ENCODE measurements around the gene UMODL1.

- TF ChIP-seq POU6F1 (CRISPR knock-in tag; IDR thresholded peaks at IDR 0.05; ENCODE audit: borderline replicate concordance, low read depth) (no peak), ZFP3 (CRISPR knock-in tag; IDR thresholded peaks at IDR 0.05) (no peak)
These were observed 103.1 kb downstream of the UMODL1 start for GRCh38 chr21:42174173-42174572.
